Measurements from ENCODE around the gene EOGT. TPM values are rescaled to one million over a fixed set of nuclear protein-coding genes. Genes with fewer than 3 reads are reported as not detected.

The EOGT gene
- total RNA-seq, 1 donor from 2014 or later: 15.5 TPM

DNA sequence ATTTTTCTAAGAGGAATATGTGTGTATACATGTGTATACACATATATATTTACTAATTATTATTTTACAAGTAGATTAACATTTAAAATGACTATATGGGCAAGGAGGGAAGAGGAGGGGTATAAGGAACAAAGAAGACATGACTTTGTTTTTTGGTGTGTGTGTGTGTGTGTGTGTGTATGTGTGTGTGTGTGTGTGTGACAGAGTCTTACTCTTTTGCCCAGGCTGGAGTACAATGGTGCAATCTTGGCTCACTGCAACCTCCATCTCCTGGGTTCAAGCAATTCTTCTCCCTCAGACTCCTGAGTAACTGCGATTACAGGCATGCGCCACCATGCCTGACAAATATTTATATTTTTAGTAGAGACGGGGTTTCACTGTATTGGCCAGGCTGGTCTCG is 2.6 kb upstream of the EOGT start:
- Mint-ChIP-seq H3K27ac (no peak overlapping the region), H3K9me3 (ENCODE audit: low read depth) (no peaks in the 10 kb centered on the region), H3K27me3 (peaks cover 3% of the 10 kb centered on the region), H3K4me3 (ENCODE audit: low read depth) (no peak overlapping the region), H3K4me1 (ENCODE audit: low read depth) (peaks cover 8% of the 10 kb centered on the region), H3K36me3 (ENCODE audit: insufficient read depth) (peaks cover 6% of the 10 kb centered on the region)
- DNase-seq (ENCODE audit: low spot score, unreplicated experiment): no peak
- TF ChIP-seq, protein P1, sequence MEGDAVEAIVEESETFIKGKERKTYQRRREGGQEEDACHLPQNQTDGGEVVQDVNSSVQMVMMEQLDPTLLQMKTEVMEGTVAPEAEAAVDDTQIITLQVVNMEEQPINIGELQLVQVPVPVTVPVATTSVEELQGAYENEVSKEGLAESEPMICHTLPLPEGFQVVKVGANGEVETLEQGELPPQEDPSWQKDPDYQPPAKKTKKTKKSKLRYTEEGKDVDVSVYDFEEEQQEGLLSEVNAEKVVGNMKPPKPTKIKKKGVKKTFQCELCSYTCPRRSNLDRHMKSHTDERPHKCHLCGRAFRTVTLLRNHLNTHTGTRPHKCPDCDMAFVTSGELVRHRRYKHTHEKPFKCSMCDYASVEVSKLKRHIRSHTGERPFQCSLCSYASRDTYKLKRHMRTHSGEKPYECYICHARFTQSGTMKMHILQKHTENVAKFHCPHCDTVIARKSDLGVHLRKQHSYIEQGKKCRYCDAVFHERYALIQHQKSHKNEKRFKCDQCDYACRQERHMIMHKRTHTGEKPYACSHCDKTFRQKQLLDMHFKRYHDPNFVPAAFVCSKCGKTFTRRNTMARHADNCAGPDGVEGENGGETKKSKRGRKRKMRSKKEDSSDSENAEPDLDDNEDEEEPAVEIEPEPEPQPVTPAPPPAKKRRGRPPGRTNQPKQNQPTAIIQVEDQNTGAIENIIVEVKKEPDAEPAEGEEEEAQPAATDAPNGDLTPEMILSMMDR (IDR thresholded peaks at IDR 0.05; ENCODE audit: unreplicated experiment): no peak

DNA sequence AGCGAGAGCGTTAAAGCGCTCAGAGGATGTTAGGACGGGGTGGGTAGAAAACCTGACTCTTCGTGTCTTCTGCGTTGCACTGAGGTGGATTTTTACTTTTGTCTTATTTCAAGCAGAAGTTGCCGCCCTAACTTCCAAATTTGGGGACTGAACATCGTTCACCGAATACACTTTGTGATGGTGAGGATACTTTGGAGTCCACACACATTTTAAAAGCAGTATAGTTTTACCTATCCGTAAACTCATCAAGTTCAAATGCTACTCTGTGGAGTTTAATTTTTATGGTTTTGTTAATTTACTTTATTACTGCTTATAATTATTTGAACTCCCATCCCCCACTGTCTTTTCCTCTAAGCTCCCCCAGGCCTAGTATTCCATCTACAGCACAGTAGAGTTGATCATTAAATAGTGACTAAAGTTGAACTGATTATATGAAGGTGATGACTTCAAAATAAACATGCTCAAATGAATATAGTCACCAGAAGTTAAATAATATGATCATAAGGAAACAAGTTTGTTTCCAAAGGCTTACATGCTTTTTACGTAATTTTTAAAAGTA is 617 bp upstream of the EOGT start:
- Mint-ChIP-seq H3K4me1 (ENCODE audit: low read depth) (peaks cover 8% of the 10 kb centered on the region), H3K4me3 (ENCODE audit: low read depth) (peak overlapping the region; percentile 74), H3K9me3 (ENCODE audit: low read depth) (no peaks in the 10 kb centered on the region), H3K27ac (no peak overlapping the region), H3K36me3 (ENCODE audit: insufficient read depth) (peaks cover 7% of the 10 kb centered on the region), H3K27me3 (peaks cover 3% of the 10 kb centered on the region)
- TF ChIP-seq, protein P1 (IDR thresholded peaks at IDR 0.05; ENCODE audit: unreplicated experiment): no peak
- no peak for DNase-seq (ENCODE audit: low spot score, unreplicated experiment)

DNA sequence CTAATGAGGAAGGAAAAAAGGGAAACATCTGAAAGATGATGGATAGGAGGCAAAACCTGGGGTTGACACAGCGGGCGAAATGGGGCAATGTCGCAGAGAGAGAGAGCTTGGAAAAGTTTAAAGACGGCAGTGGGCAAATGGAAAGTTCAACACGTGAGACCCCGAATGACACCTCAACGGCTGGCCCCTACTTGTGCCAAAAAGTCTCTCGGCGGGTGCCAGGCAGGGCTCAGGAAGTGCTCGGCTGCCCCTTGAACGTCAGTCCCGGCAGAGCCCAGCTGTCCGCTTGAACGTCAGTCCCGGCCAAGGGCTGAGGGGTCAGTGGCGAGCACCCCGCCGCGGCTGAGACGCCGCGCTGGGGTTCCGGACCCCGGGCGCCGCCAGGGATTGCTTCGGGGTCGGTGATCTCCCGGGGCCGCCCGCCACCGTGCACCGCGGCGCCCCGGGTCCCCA is 658 bp downstream of the EOGT start:
- peak; percentile 39 for DNase-seq (ENCODE audit: low spot score, unreplicated experiment)
- Mint-ChIP-seq H3K27ac (peak overlapping the region; percentile 78), H3K9me3 (ENCODE audit: low read depth) (no peaks in the 10 kb centered on the region), H3K36me3 (ENCODE audit: insufficient read depth) (peaks cover 7% of the 10 kb centered on the region), H3K4me3 (ENCODE audit: low read depth) (peak overlapping the region; percentile 86), H3K4me1 (ENCODE audit: low read depth) (peaks cover 8% of the 10 kb centered on the region), H3K27me3 (peaks cover 3% of the 10 kb centered on the region)
- TF ChIP-seq, protein P1 (IDR thresholded peaks at IDR 0.05; ENCODE audit: unreplicated experiment): no peak

DNA sequence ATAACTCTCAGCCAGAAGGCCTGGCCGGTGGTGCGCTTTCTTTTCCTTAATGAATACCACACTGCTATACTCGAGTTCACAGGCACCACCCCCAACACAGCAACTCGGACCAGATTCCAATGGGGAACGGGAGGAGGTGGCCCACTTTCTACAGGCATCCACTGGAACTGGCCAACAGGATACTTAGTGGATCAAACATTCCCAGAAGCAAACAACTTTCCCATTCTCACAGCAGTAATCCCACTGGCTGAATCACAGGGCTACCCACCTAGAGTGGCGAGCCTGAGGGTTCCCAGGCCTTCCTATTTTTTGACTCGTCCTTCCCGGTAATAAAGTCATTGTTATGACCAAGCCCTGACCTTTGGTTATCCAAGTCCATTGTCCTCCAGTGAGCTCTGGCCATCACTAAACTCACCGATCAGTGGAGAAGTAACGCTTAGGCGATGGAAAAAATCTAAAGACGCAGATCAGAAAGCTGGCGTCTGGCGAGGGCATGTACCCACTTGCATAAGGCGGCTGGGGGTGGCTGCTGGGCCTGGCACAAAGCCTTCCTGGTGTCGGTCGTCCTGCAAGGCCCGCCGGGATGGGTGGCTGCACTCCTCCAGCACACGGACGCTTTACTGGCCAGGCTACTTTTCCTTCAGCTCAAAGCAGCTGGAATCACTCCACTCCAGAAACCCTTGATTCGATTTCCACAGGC is 1.2 kb downstream of the EOGT start:
- Mint-ChIP-seq H3K36me3 (ENCODE audit: insufficient read depth) (peaks cover 5% of the 10 kb centered on the region), H3K9me3 (ENCODE audit: low read depth) (no peaks in the 10 kb centered on the region), H3K4me3 (ENCODE audit: low read depth) (peak overlapping the region; percentile 86), H3K27ac (peak overlapping the region; percentile 78), H3K4me1 (ENCODE audit: low read depth) (peaks cover 8% of the 10 kb centered on the region), H3K27me3 (peaks cover 3% of the 10 kb centered on the region)
- TF ChIP-seq, protein P1 (IDR thresholded peaks at IDR 0.05; ENCODE audit: unreplicated experiment): no peak
- DNase-seq (ENCODE audit: low spot score, unreplicated experiment): no peak

DNA sequence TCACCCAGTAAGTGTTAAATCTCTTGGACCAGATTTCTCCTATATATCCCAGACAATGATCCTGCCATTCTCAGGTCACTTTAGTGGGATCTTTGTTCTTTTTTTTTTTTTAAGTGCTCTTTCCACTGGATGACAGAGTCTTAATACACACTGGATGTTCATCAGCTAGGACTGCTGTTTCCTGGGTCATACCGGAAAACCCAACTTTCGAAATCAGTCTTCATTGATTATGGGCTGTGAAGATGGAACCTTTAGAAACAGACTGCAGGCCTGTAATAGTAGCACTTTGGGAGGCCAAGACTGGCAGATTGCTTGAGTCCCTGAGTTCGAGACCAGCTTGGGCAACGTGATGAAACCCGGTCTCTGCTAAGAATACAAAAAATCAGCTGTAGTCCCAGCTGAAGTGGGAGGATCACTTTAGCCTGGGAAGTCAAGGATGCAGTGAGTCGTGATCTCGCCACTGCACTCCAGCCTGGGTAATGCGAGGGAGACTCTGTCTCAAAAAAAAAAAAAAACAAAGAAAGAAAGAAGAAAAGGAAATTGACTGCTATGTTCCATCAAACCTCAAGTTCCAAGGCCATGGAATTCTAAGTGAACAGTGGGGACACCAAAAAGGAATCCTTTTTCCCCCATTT is 2.3 kb downstream of the EOGT start:
- TF ChIP-seq, protein P1 (IDR thresholded peaks at IDR 0.05; ENCODE audit: unreplicated experiment): no peak
- H3K27ac Mint-ChIP-seq: no peak overlapping the region
- no peaks in the 10 kb centered on the region for H3K9me3 Mint-ChIP-seq (ENCODE audit: low read depth)
- H3K36me3 Mint-ChIP-seq (ENCODE audit: insufficient read depth): peaks cover 1% of the 10 kb centered on the region
- DNase-seq (ENCODE audit: low spot score, unreplicated experiment): no peak
- peaks cover 3% of the 10 kb centered on the region for H3K27me3 Mint-ChIP-seq
- peaks cover 8% of the 10 kb centered on the region for H3K4me1 Mint-ChIP-seq (ENCODE audit: low read depth)
- peak overlapping the region; percentile 53 for H3K4me3 Mint-ChIP-seq (ENCODE audit: low read depth)

Data from progenitor cell of endocrine pancreas (in vitro differentiated cells).